Activated CD4-positive, alpha-beta T cell treated with anti-CD3 and anti-CD28 coated beads, Interleukin-10, Interleukin-2, amounts not matched to agents 100 ng/mL and 50 ng/mL, durations not matched to agents 16 hours and 8 hours (primary cell): Measurements from ENCODE around the gene GAL.

ENCODE experiments used
- DNase-seq: peaks from one replicate; pipeline ENCODE4 v3.0.0-alpha.2; 2020

The GAL gene

DNA sequence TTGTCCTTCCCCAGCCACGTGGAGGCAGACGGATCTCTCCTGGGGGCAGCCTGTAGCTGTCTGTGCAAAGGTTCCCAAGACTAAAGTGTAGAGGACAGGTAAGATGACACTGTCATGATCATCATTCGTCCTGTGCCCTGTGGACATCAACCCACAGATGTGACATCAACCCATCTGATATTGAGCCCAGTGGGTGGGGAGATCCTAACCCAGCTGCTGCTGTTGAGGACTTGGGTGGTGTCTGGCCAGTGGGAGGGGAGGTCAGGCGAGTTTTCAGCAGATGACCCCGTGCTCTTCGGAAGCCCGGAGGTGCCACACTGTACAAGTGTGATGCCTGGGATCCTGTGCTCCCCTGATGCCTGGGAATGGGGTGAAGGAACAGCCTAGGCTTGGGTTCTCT lies 1.2 kb upstream of the GAL start:
- DNase-seq, result no peak

DNA sequence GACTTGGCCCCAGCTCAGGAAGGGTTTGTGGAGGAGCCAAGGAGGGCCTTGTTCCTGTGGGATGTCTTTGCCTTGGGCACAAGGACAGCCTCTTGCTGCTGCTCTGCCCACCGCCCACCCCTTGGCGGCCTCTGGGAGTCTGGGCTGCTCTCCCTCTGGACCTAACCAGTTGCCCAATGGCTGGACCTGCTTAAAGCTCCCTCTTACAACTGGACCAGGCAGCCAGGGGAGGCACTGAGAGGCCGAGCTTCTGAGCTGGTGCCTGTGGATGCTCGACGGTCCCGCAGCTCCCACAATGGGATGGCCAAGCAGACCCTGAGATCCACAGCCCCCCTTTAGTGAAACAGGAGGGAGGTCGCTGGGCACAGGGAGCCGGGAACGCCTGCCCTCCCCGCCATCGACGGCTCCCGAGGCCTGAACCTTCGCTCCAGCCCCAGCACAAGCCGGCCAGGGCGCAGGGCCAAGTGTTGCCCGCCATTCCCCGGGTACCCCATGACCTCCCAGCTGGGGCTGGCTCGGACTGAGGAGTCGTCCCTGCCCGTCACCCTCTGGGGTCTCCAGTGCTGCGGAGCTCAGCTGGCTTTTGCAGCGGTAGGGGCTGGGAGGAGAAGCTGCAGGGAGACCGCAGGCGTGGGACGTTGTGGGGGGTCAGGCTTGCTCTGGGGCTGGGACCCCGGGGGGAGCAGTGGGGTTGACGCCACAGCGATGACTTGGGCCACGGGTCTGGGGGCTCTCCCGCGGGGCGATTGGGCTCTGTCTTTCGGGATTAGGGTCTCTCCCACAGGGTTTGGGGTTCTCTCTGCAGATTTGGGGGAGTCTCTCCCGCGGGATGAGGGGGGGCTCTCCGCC lies 584 bp upstream of the GAL start:
- no peak for DNase-seq

DNA sequence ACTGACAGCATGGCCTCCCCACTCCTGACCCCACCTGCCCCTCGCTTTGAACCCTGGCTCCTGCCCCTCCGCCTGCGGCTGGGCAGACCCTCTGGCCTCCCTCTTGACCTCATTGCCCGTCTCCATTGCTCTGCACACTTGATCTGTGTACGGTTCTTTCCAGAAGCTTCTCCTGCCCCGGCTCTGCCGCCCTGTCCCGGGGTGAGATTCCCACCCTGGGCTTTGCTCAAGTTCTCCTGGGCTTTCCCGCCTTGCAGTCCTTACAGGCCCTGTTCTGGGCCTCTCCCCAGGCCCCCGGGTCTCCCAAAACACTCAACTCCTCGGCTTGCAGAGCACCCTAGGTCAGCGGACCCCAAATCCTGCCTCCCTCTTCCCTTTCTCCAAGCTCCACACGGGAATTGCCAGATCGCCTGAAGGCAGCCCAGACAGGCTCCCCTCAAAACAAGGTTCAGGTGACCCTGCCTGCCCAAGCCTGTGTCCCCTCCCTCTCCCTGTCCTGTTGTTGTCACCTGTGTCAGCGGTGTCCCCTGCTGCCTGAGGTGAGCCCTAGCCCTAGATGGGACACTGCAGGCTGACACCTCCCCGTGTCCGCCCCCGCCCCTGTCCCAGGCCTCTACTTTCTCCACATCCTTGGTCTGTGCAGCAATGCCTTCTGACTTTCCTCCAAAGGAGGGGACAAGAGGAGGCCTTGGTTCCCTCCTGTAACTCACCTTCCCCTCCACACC lies 1.5 kb downstream of the GAL start:
- no peak for DNase-seq

DNA sequence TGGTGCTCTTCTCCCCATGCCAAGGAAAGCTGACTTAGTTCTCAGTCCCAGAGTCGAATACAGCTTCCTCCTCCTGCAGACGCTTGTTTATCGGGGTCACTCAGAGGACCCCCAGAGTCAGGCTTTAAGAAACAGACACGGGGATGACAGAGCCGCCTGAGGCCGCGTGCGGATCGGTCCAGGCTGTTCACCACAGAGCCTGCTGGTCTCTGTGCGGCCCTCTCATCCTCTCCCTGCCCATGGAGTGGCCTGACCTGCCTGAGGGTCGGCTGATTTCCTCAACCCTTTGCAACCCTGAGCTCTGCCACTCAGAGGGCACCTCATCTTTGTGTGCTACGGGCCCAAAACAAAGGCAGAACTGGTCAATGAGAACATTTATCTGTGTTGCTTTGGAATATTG lies 2.1 kb downstream of the GAL start:
- no peak for DNase-seq

DNA sequence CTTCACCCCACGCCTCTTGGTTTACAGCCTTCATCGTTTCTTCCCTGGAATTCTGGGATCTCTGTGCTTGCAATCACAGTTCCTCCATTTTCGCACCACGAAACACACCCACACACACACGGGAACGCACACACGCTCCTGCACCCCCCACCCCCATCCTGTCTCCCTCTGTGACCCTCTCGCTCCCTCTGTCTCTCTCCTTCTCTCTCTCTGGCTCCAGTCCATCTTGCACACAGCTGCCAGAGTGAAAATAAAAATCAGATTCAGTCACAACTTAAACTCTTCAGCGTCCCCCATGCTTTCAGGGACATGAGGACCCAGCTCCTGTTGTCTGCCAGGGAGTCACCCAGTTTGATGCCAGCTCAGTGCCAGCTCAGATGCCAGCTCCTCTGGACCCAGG lies 3.0 kb downstream of the GAL start:
- no peak for DNase-seq

DNA sequence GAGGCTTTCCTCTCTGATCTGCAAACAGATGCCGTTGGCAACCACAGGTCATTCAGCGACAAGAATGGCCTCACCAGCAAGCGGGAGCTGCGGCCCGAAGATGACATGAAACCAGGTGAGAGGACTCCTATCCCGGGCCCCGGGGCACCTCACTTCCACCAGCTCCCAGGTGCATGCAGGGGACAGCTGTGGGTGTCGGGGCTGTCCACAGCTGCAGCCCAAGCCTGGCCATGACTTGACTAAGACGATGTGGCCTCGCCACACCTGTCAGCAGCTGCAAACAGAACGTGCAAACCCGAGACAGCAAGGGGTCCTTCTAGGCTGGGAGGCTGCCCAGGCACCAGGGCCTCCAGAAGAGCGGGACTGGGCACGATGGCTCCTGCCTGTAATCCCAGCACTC lies 3.6 kb downstream of the GAL start:
- no peak for DNase-seq

DNA sequence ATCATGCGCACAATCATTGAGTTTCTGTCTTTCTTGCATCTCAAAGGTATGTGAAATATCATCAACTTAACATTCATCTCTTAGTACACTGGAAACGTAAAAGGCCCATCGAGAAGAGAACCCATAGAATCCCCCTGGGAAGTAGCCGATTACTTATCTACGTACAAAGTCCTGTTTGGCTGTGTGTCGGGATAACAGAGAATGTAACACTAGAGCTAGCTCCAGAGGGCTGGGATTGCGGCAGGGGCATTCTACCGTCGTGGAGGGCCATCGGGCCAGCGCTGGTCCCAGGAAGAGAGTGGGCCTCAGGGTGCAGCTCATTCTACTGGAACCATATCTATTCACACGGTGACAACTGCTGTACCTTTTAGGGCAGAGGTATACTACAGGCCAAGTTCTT lies 4.5 kb downstream of the GAL start:
- DNase-seq, result no peak

DNA sequence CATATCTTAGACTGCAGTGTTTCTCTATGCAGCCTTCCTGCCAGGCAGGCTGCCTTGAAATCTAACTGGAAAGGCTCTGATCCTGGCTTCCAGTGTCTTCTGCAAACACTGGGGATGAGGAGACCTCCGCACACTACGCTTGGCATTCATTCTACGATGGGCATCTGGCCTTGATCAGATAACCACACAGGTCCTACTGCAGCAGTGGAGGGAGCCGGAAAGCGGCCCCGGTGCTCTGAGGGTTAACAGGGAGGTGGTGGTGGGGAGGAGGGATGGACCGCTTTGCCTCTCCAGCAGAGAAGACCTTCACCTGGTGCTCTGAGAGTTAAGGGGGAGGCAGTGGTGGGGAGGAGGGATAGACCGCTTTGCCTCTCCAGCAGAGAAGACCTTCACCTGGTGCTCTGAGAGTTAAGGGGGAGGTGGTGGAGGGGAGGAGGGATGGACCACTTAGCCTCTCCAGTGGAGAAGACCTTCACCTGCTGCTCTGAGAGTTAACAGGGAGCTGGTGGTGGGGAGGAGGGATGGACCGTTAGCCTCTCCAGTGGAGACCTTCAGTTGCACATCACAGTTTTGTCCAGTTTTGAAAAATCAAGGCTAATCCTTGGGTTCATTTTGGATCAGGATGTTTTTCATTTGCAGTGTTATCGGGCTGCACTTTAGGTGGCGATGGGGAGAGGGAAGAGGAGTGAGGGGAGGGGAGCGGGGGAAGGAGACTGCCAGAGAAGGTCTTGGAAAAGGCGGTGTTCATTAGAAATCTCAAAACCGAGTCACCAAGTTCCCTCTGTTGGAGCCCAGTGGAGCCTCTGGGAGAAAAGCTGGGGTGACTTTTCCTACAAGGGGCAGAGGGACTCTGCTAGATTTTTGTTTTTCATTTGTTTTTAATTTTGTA lies 5.6 kb downstream of the GAL start:
- DNase-seq, result no peak

DNA sequence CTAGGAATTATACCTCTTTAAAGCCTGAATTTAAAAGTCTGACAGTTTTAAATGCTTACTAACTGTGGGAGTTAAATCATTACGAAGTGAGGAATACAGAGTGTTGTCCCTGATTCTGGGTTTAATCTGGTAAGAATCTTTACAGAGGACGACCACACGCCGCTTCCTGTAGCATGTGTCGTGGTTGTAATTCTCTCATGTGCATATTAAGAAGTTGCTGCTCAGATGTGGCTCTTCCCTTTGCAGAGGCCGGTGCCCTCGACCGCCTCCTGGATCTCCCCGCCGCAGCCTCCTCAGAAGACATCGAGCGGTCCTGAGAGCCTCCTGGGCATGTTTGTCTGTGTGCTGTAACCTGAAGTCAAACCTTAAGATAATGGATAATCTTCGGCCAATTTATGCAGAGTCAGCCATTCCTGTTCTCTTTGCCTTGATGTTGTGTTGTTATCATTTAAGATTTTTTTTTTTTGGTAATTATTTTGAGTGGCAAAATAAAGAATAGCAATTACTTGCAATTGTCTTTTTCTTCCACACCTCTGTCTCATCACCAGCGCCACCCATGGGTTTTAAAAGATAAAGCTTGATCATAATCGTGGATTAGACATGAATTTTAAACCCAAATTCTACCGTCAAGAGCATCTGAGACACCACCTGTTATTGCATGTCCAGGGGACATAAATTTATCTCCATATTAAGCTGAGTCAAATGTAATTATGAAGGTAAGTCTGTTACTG lies 6.5 kb downstream of the GAL start:
- peak; percentile 21 for DNase-seq

DNA sequence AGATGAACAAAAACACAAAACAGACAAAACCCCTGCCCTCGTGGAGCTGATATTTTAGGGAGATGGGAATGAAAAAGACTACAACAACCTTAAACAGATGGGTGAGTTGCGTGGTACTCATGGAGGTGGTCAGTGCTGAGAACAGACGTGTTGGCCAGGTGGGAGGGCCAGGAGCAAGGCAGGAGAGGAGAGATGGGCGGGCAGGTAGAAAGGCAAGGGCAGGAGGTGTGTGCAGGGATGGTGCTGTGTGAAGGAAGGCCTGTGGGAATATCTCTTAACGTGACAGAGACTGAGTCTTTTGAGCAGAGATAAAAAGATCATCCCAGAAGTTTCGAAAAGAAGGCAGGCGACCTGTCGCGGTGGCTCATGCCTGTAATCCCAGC lies 7.0 kb downstream of the GAL start:
- DNase-seq, result no peak

DNA sequence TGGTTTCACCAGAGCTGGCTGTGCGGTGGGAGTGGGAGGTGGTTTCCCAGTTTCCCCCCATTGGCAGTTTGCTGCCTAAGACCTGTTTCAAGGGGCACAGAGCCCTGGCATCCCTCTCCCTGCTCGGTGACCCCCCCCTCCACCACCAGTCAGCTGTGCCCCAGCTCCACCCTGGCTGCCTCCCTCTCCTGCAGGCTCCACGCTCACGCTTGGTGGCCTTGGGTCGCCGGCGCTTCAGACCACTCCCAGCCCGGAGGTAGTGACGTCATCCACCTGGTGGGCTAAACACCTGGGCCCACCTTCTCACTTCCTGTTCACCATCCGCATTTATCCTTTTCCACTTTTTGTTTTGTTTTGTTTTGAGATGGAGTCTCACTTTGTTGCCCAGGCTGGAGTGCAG lies 7.8 kb downstream of the GAL start:
- no peak for DNase-seq

DNA sequence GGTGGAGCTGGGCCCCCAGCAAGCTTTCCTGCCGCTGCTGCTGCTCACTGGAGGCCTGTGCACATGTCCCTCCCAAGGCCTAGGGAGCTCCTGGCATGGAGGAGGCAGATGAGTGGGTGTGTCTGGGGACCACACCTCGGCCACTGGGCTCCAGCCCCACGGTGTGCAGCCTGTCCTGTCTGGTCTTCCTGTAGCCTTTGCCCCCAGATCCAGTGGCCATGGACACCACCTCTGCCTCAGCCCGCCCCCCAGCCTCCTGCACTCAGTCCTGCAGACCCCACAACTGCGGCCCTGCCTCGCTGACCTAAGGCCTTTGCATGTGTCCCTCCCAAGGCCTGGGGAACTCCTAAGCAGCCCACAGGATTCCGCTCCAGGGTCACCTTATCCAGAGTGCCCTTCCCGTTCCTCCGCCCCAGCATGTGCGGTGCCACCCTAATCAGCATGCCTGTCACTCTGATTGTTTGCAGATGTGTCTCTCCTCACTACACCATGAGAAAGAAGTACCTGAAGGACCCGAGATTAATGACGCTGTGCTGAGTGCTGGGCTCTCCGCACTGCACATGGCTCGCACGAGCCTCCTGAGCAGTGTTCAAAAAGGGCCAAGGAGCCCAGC lies 8.6 kb downstream of the GAL start:
- no peak for DNase-seq

DNA sequence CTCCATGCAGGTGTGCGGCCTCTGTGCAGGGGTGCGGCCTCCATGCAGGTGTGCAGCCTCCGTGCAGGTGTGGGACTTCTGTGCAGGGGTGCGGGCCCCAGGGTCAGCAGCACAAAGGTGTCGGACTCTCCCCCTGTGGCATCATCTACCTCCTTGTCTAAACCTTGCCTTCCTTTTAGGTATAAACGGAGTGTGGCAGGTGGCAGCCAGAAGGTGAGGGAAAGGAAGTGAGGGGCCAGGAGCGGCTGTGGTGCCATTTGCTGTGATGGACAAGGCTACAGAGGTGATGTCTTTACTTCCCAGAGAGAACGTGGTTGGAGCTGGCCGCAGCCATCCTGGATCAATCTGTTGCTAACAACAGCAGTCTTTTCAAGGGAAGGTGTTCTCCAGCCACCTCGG lies 9.1 kb downstream of the GAL start:
- no peak for DNase-seq

DNA sequence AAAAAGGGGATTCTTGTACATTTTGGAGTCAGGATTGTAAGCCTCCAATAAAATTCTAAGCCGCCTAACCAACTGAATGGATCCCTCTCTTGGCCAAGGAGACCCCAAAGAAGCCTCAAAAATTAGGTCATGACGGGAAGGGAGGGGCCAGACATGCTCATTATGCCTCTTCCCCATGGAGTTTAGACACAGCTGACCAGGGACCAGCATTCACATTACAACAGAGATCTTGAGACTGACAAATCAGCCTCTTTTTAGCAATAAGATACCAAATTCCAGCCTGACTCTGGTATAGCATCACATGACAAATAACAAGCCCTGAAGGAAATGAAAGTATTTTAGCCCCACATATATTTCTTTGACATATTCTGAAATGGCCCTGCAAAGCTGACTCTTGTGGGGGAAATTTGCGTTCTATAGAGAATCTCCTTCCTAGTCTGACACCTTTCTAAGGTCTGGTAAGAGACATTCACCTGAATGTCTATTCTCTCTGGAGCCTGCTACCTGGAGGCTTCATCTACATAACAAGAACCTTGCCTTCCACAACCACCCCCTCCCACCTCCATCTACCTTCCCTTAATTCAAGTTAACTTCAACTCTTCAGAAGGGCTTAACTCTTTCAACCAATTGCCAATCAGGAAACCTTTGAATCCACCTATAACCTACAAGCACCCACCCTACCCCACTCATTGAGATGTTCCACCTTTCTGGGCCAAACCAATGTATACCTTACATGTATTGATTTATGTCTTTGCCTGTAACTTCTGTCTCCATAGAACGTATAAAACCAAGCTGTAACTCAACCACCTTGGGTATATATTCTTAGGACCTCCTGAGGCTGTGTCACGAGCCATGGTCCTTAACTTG lies 10.3 kb downstream of the GAL start:
- DNase-seq, result no peak

DNA sequence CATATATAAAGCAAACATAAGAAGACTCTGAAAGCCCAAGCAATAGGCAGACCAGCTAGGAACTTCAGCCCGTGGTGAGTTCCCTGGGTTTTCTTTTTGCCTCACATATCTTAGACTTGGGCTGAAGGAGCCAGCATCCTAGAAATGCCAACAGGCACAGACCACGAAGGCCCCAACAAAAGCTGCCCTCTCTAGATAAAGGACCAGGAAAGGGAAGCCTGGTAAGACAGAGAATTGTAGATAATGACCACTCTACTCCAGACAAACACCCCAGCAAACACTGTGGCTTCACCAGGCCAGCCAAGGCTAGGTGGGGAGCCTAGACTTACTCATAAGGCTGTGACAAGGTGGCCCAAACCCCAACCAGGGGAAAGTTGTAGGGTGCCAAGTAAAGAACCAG lies 11.2 kb downstream of the GAL start:
- no peak for DNase-seq

DNA sequence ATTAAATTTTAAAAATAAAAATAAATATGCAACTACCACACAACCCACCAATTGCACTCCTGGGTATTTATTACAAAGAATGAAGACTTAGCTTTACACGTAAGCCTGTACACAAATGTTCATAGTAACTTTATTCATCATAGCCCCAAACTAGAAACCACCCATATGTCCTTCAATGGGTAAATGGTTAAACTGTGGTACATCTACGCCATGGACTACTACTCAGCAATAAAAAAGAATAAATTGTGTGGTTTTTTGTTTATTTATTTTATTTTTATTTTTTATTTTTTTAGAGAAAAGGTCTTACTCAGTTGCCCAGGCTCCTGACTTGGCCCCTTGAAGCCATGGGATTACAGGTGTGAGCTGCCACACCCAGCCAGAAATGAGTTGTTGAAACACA lies 14.6 kb downstream of the GAL start:
- DNase-seq, result no peak

DNA sequence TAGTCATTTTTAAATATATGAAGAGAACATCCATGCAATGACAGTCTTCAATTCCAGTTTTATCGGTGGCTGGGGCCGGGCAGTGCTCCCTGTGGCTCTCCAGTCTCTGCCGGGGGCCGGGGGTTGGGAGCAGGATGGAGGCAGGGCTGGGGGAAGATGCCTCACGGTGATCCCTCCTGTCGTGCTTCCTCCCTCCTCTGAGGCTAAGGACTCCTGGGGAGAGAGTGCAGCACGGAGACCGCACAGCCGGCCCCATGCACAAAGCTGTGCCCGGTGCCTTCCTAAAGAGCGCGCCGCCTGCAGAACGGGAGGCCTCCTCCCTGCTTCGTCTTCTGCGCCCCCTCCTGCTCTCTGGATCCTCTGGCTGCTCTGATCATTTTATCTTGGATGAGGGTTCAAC lies 20.5 kb downstream of the GAL start:
- DNase-seq, result no peak

DNA sequence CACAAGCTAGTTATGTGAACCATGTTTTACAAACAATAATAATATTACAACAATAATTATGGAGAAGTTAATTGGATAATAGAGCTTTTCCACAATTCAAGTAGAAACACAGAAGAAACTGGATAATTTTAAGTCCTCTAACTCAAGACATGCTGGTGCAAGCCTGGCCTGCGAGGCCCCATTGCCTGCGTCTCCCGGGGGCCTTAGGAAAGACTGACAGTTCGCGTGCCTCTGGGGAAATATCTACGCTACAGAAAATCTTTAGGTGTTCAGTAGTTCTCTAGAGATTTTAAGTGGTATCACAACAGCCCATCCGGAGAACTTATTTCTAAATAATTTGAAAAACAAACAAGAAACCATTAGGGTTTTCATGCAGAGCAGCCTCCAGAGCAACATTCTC lies 23.2 kb downstream of the GAL start:
- DNase-seq, result no peak

DNA sequence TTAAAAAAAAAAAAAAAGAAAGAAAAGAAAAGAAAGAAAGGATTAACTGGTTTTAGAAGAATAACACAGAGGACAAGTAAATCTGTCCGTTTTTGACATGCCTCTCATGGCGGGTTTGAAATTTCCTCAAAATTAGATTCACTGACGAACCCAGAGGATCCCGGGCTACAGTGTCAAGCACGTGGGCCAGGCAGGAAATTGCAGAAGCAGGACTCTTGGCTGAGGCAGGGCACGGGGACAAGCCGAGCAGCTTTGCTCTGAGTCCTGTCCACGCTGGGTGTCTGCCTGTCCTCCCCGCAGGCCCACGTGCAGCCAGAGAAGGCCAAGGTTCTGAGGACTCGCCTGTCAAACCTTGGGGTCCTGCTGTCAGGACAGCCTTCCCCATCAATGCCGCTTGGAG lies 24.7 kb downstream of the GAL start:
- DNase-seq, result no peak

DNA sequence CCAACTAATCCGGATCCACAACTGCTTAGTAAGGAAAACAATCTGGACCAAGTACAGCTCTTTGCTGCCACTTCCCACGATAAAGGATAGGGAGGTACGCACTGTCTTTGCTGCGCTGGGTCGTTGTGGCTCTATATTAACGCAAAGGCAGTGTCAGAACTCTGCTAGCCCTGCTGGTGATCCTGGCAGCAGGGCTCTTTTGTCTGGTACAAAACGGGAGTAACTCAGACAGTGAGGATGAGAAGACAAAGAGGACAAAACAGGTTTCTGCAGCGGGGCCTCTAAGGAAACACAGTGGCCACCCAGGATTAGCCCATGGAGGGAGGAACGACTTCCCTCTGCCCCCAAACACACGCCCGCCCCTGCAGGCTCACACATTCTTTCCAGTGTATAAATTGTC lies 26.1 kb downstream of the GAL start:
- DNase-seq, result no peak

DNA sequence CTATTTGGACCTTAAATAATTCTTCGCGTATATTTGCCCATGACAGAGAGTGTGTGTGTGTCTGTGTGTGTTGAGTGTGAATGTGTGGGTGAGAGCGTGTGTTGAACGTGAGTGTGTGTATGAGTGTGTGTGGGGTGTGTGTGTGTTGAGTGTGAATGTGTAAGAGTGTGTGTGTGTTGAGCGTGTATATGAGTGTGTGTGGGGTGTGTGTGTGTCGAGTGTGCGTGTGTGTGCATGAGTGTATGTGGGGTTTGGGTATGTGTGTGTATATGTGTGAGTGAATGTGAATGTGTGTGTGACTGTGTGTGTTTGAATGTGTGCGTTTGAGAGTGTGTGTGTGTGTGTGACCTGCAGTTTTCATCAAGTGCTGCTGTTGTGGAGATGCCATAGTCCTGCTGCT lies 26.8 kb downstream of the GAL start:
- no peak for DNase-seq
